HG02973 (cell line): ENCODE measurements around the gene MYO1D.

ENCODE experiments used
- ATAC-seq: cut with Tn5 transposase; IDR thresholded peaks from one replicate; pipeline ENCODE4 v1.9.1; 2021; ENCODE audit warnings: moderate library complexity; ENCODE audit not compliant: unreplicated experiment

MYO1D gene

DNA sequence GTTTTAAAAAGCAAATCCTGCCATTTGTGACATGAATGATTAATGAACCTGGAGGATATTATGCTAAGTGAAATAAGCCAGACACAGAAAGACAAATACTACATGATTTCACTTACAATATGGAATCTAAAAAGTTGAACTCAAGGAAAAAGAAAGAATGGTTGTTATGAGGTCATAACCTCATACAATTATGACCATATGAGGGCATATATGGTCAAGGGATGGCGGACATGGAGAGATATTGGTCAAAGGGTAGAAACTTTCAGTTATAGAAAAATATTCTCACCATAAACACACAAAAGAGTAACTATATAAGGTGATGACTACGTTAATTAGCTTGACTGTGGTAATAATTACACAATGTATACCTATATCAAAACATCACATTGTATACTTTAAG is 56.5 kb downstream of the MYO1D start:
- no peak for ATAC-seq

DNA sequence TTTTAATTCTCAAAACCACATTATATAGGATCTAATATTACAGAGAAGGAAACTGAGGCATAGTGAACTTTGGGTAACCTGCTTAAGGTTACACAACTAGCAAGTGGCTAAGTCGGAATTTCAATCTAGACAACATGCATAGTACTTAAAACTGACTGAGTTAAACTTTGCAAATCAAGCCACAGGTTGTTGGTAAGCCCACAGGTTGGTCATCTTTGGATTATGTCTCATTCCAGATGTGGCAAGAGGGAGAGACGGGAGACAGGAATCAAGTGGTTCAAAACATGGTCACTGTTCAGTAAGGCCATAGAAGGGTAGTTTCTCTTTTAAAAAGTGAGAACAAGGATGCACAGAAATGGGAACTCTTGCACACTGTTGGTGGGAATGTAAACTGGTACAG is 57.1 kb downstream of the MYO1D start:
- ATAC-seq: no peak

DNA sequence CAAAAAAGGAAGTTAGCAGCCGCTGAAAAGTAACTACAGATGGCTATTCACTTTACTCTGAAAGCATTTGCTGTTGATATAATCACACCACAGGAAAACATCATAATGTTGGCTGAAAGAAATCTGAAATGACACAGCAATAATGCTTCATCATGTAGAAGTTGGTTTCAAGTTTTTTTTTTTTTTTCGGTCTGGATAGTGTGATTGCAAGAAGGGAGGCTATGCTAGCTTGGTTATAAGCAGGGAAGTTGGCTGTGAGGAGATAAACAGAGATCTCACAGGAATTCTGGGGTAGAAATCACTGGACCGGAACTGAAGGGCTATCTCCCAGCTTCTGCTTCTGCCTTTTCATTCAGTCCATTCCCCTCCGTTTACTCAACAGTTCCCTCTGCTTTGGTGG is 57.9 kb downstream of the MYO1D start:
- ATAC-seq: no peak

DNA sequence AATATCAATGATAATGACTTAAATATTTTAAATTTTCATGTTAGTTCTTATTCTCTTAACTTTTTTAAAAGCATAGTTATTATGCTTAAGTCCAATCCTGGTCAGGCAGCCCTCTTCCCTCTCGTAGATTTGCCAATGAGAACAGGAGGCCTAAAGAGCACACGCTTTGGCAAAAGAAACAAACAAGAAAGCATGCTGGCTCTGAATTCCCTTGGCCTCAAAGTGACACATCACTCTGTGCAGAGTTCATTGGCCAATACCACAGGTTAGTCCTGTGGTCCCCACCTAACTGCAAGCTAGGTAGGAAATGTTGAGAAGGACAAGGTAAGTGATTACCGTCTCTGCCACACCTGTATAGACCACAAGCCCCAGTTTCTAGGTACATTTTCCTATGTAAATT is 61.5 kb downstream of the MYO1D start:
- no peak for ATAC-seq

DNA sequence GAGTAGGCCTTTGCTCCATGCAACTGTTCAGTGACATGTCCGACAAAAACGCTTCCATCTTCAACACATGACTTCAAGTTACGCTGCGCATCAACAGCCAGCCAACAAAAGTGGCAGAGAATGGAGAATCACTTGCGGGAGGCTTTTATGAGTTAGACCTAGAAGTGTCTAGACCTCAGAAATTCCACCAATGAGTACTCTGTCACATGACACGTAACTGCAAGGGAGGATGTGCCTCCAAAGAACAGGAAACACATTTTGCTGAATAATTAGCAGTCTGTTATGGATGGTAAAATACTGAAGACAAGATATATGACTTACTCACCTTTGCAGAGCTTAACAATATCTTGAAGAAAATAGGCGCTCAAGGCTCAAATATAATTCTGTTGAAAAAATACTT is 62.1 kb downstream of the MYO1D start:
- ATAC-seq: no peak

DNA sequence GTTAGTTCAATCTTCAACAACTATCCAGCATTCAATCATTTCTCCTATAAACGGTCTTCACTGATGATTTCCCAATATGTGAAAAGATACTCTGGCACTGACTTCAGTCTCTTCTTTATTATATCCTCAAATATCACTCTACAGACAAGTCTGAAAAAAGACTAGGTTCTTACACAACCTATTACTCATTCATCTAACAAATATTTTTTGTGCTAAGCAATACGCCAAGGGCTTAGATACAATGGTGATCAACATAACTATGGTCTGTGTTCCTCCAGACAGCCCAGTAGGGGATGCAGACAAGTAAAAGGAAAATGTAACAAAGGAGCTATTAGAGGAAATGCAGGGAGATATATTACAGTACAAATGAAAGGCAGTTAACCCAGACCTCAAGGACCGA is 63.9 kb downstream of the MYO1D start:
- no peak for ATAC-seq

DNA sequence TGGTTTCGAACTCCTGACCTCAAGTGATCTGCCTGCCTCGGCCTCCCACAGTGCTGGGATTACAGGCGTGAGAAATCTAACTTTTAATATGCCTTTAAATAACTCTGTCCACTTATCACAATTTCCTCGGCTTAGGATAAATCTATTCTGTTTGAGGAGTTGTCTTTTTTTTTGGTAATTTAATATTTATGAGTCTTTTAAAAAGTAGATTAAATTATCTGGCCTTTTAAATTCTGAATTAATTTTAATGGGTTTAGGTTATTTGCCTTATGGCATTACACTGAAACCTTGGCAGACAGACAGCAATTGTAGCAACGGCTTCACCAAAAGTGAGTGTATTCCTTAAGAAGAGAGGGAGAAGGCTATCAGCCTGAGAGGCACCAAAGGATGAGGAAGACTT is 66.2 kb downstream of the MYO1D start:
- ATAC-seq: no peak

DNA sequence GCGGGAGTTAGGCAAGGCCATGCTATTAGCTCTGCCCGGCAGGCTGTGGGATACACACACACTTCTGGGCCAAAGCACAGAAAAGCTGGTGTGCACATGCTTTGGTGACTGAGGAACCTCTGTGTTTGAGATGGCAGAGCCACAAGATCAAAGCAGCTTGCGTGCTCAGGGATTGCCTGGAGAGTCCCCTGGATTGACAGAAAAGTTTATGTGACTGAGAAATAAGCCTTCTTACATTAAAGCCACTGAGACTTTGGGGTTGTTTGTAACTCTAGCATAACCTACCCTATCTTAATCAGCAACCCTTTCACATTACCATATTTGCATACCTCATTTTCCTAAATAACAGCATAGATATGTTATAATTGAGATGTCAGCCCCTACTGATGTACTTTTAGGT is 69.3 kb downstream of the MYO1D start:
- no peak for ATAC-seq

DNA sequence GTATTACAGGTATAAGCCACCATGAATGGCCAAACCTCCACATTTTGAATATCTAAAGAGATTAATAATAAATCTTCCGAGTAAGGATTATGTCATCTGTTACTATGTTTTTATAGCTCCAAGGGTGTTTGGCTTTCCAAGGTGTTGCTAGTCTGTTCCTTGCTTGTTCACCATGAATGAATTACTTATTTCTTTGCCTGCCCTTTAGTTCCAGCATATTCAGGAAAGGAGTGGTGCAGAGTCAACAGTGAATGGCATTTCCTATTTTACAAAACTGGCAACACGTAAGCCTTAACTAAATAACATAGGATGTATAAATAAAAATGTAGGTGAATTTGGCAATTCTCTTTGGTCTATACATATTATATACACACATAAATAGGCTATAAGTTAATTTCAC is 70.3 kb downstream of the MYO1D start:
- ATAC-seq: no peak

DNA sequence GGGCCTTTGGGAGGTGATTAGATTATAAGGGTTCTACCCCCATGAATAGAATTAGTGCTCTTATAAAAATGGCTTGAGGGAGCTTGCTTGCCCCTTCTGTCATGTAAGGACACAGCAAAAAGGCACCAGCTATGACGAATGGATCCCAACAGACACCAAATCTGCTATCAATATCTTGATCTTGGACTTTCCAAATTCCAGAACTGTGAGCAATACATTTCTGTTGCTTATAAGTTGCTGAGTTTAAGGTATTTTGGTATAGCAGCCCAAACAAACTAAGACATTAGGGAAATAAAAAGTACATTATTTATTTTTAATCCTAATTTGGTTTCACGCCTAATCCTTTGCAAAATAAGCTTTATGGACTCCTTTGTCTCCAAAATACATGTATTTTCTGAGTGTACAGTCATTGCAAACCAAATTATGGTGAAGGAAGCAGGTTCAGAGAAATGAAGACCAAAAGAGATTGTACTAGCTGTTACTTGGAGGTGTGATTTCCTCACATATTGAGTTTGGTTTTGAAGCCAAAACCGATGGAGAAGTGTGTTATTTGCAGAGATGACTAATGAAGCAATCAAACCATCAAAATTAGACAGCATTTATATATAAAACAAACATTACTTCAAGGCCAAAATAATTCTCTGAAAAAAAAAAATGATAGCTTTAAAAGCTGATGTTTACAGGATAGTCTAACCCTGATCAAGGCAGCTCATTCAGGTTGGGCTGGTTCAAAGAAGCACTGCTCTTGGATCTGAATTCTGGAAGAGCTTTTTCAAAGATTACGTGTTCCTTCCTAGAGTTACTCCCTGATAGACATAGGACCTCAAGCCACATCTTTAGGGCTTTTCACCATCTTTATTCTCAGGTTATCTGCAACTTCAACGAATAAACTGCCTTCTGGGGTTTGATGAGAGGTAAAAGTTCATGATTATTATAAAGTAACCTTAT is 71.6 kb downstream of the MYO1D start:
- no peak for ATAC-seq

DNA sequence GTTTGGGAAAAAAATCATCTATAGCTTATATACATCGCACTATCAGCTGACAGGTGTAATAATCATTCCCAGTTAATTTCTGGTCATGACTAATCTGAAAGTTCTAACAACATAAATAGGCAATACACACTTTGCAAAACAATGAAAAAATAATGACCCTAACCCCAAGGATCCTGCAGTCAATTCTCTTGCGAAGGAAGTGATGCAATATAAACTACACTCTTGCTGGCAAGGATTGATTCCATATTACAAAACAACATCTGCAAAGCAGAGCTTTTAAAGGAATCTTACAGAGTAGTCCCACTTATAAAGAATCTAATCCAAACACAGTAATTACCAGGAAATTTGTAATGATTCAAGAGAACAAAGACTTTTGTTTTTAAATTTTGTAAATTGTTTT is 73.4 kb downstream of the MYO1D start:
- no peak for ATAC-seq

DNA sequence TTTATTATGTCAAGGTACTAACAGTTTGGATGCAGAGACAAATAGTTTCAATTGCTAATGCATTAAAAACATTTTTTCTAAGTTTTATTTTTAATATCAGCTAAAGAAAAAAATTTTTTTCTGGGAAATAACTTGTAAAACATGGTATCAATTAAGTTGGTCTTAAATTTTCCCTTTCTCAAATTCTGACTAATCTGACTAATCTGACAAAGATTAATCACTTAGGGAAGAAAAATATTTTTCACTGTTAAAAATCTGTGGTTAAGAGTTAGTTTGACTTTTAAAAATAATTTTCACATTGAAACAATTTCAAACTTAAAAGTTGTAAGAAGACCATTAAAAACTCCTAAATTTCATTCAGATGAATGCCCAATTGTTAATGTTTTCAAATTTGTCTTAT is 74.6 kb downstream of the MYO1D start:
- no peak for ATAC-seq

DNA sequence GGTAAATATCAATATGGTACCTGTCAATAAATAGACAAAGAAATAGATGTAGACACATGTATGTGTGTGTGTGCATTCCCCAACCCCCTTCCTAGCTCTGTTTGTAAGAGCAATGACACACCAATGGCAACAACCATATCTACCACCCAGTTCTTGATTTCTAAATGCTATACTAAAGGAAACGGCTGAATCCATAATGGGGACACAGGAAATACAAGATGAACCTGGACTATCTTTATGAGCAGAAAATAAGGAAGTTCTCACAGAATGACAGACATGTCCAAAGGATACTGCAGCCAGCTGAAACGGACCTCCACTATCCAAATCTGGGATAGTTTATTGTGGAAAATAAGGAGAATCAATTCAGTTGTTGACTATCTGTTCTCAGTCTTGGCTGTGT is 75.3 kb downstream of the MYO1D start:
- ATAC-seq: no peak

DNA sequence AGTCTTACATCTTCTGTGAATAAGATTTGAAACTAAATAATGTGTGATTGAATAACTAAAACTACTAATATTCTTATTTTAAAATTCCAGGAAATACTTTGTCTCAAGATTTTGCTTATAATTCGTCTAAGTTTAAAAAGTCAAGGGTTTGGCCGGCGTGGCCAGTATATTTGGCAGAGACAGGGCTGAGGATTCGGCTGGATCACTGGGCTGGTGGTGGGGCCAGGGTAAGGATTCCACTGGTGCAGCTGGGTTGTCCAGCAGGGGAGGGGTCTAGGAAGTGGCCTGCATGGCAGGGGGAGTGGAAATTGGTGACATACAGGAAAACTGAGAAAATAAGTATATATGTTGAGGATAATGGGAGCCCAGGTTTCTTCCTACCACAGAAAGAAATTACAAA is 75.7 kb downstream of the MYO1D start:
- ATAC-seq: no peak

DNA sequence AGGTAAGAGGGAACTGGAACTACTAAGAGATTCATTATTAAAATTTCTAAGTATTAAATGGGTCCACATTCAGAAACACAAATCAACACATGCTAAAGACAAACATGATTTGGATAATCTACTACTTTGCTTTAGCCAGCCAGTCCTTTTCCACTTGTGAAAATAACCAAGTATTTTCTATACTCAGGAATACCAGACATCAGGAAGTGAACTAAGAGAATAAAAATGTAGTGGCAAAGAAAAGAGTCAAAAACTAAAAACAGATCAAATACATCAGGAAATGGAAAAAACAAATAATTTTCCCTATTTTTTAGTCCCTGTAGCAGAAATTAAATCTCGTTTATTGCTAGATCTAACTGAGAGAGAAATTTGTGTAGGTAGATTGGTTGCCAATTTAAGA is 78.0 kb downstream of the MYO1D start:
- ATAC-seq: no peak

DNA sequence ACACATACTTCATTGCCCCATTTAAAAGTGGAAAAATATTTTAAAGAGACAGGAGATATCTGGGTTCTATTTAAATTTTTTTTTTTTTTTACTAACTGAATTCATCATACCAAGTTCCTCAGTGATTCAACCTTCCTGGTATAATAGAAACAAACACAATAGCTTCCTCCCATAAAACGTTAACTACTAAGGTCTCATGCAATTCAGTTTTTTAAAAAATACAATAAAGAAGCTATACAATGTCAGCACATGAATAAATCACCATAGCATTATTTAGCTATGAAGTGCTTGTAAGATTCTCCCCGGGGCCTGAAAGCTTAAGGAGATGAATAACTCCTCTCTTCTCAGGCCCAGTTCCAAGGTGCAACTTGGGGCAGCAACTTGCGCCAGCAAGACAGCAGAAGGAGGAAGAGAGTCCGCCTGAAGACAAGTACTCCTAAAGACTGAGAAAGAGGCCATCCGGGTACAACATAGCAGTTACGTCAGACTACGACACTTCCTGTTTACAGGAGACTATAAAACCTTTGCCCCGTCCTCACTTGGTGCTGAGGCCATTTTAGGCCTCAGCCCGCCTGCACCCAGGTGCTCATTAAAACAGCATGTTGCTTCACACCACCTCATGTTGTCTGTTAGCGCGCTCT is 81.5 kb downstream of the MYO1D start:
- no peak for ATAC-seq

DNA sequence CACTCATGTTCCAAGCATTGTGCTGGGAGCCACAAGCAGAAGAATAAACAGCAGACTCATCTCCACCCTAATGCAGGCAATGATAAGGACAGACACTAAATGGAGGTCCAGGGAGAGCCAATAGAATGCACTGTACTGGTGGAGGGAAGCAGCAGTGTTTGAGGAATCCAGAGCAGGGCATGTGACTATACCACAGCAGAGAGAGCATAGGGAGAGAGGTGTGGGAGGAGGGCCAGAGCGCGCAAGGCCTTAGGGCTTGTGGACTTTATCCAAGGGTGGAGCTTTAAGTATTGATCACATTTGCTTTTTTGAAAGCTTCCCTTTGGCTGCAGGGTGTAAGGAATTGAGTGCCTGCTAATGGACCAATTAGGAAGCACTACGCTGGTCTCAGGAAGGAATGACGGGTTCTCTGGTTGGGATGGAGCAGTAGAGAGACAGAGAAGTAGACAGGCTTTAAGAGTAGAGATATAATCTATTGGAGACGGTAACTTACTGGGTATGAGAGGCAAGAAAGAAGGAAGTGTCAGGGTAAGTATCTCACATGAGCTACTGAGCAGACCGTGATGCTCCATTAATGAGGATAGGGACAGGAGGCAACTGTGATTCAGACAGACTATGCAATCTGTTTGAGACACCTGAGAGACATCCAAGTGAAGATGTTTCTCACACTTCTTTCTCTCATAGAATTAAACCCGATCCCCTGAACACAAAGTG is 82.2 kb downstream of the MYO1D start:
- no peak for ATAC-seq

DNA sequence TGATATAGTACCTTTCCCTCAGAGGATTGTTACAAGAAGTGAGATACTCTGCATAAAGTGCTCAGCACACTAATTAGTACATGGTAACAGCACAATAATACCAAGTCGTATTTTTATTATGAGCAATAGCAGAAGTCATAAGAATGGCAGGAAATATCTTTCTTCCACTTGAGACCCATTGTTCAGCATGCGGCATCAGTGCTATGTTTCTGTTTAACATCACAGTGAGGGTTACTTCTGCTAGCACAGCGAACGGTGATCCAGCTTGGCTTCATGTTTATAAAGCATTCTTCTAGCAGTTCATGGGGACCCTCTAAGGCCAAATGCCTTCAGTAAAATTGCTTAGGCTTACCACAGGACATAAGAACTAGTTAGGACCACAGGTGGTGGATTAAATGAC is 83.1 kb downstream of the MYO1D start:
- ATAC-seq: no peak

DNA sequence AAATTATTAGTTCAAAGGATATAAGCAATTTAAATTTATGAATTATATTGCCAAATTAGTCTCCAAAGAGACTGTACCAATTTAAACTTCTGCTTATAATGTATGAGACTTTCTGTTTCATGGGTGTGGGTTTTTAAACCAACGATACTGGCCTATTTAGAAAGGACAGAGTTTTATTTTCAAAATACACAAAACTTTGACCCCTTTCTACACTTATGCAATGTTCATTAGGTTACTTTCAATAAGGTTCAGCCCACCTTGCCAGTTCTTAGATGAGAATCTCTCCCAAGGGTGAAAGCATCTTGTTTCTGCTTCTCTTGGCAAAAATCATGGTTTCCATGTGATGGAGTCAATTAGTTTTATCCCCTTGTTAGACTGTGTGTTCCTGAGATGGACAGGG is 84.7 kb downstream of the MYO1D start:
- ATAC-seq: no peak

DNA sequence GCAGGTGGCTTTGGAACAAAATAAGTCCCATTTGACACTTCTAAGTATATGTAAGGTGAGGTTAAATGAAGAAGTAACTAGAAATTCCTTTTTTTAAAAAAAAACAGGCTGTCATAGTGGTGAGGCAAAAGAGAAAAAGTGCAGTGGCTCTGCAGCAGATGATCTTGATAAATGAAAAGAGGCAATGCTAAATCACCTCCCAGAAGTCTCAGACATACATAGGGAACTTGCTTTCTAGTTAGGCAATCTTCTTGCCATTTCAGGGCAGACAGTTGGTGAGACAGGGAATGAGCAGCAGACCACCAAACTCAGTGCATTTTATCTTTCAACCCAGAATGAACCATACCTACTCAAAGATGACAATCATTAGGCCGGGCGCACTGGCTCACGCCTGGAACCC is 90.8 kb downstream of the MYO1D start:
- ATAC-seq: no peak

DNA sequence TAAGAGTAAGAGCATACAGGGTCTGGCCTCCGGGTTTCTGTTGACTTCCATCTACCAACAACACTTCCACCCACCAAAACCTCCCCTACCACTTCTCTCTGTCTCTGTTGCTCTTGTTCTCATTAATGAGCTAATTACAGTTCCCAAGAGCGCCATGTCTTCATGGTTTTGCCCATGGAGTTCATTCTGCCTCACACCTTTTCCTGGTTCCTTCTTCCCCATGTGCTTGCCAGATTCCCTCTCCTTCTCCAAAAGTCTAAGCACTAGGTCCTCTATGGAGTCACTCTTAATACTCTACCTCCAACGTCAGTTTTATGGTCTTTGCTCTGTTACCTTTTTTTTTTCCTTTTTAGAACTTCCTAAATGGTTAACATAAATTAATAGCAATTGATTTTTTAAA is 92.8 kb downstream of the MYO1D start:
- no peak for ATAC-seq

DNA sequence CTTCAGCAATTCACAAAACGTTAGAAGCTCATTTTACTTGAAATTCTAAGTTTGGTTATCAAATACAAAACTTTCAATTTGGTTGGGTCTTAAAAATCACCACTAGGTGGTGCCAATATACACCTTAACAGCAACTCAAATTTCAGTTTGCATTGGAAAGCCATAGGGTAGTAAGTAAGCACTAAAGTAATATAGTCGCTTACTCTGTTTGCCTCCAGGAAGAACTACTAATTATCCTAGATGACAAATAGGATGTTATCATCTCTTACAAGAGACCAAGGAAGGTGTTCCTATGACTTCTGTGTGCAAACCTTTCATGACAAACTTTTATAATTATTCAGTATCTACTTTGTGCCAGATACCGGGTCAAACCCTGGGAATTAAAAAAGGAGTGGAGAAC is 93.3 kb downstream of the MYO1D start:
- no peak for ATAC-seq
